GM23338 (cell line): Measurements from ENCODE around the gene EFNB2. TPM values are rescaled to one million over a fixed set of nuclear protein-coding genes. Genes with fewer than 3 reads are reported as not detected.

Experiments used
- ATAC-seq: fragments of 200-7000 bp; cut with Tn5 transposase; 3 replicates; pipeline ENCODE4 v1.9.1; 2020
- DNase-seq: peaks from one replicate; pipeline ENCODE4 v3.0.0-alpha.2; 2015; ENCODE audit warnings: low spot score
- H2AFZ ChIP-seq: fragments of 200-600 bp; sonication (generic); 2 replicates; pipeline ENCODE4 v1.8.0; 2016; ENCODE audit warnings: antibody characterized with exemption, mild to moderate bottlenecking, moderate library complexity
- H3F3A ChIP-seq: fragments of 200-600 bp; sonication (generic); replicated peaks from 2 replicates; pipeline ENCODE4 v1.8.0; 2017; ENCODE audit warnings: antibody characterized with exemption, mixed run types, low read depth
- H3K27ac ChIP-seq: fragments of 200-600 bp; sonication (generic); 2 replicates; pipeline ENCODE4 v1.6.1; 2016; ENCODE audit warnings: low read depth
- H3K27me3 ChIP-seq: fragments of 200-600 bp; sonication (generic); 2 replicates; pipeline ENCODE4 v1.8.0; 2016; ENCODE audit warnings: mild to moderate bottlenecking, mixed run types, moderate library complexity; ENCODE audit not compliant: insufficient read depth
- H3K36me3 ChIP-seq: fragments of 200-600 bp; sonication (generic); 2 replicates; pipeline ENCODE4 v1.8.0; 2016; ENCODE audit warnings: mild to moderate bottlenecking; ENCODE audit not compliant: insufficient read depth
- H3K4me1 ChIP-seq: fragments of 200-600 bp; sonication (generic); 2 replicates; pipeline ENCODE4 v1.8.0; 2016; ENCODE audit warnings: mild to moderate bottlenecking, moderate library complexity; ENCODE audit not compliant: insufficient read depth
- H3K4me2 ChIP-seq: fragments of 200-600 bp; sonication (generic); 2 replicates; pipeline ENCODE4 v1.7.1; 2017; ENCODE audit warnings: mixed run types
- H3K4me3 ChIP-seq: fragments of 200-600 bp; sonication (generic); 2 replicates; pipeline ENCODE4 v1.6.1; 2016; ENCODE audit warnings: mixed run types
- H3K79me2 ChIP-seq: fragments of 200-600 bp; sonication (generic); replicated peaks from 2 replicates; pipeline ENCODE4 v1.8.0; 2017; ENCODE audit warnings: mild to moderate bottlenecking; ENCODE audit not compliant: insufficient read depth
- H3K9me2 ChIP-seq: fragments of 200-600 bp; sonication (generic); 2 replicates; pipeline ENCODE4 v1.8.0; 2017; ENCODE audit not compliant: insufficient read depth
- H4K20me1 ChIP-seq: fragments of 200-600 bp; sonication (generic); replicated peaks from 2 replicates; pipeline ENCODE4 v1.8.0; 2017; ENCODE audit warnings: mild to moderate bottlenecking; ENCODE audit not compliant: insufficient read depth
- H3K27ac Mint-ChIP-seq: 2 replicates; pipeline ENCODE4 v1.8.0; 2020; ENCODE audit warnings: inconsistent platforms, mild to moderate bottlenecking, moderate library complexity, mixed read lengths
- H3K27me3 Mint-ChIP-seq: 3 replicates; pipeline ENCODE4 v1.8.0; 2022; ENCODE audit warnings: low read depth, mild to moderate bottlenecking, moderate library complexity, mixed read lengths, inconsistent platforms; ENCODE audit not compliant: insufficient read depth, poor library complexity
- H3K36me3 Mint-ChIP-seq: 3 replicates; pipeline ENCODE4 v1.8.0; 2021; ENCODE audit warnings: low read depth, mild to moderate bottlenecking, inconsistent platforms, moderate library complexity, mixed read lengths
- H3K4me1 Mint-ChIP-seq: 3 replicates; pipeline ENCODE4 v1.8.0; 2020; ENCODE audit warnings: mild to moderate bottlenecking, inconsistent platforms, mixed read lengths
- H3K4me3 Mint-ChIP-seq: 3 replicates; pipeline ENCODE4 v1.8.0; 2021; ENCODE audit warnings: moderate library complexity, mild to moderate bottlenecking, inconsistent platforms, mixed read lengths
- H3K9me3 Mint-ChIP-seq: 3 replicates; pipeline ENCODE4 v1.8.0; 2020; ENCODE audit warnings: moderate library complexity, mild to moderate bottlenecking, inconsistent platforms, mixed read lengths
- CREB1 ChIP-seq: fragments of 250-450 bp; sonication (Bioruptor Pico); IDR thresholded peaks from 2 replicates; pipeline ENCODE4 v1.5.0; 2020; ENCODE audit warnings: low read depth, mild to moderate bottlenecking, moderate library complexity
- CTCF ChIP-seq, 2 experiments: fragments of 200-600 bp in 1 of 2; sonication (generic) in 1 of 2; conservative IDR thresholded peaks; 2 replicates each; pipeline versions ENCODE4 v1.5.1 to v1.6.1; 2016 to 2017; ENCODE audit warnings: antibody characterized with exemption in 2 of 2, low read depth in 2 of 2, mild to moderate bottlenecking in 2 of 2, moderate library complexity in 1 of 2
- ETS1 ChIP-seq: IDR thresholded peaks from 2 replicates; pipeline ENCODE4 v1.6.1; 2016; ENCODE audit warnings: antibody characterized with exemption
- EZH2 ChIP-seq: fragments of 200-600 bp; sonication (generic); IDR thresholded peaks from one replicate; pipeline ENCODE4 v1.8.0; 2017; ENCODE audit warnings: antibody characterized with exemption, mild to moderate bottlenecking, low read depth; ENCODE audit not compliant: unreplicated experiment
- EZH2phosphoT487 ChIP-seq: fragments of 200-600 bp; sonication (generic); IDR thresholded peaks from one replicate; pipeline ENCODE4 v1.8.1; 2018; ENCODE audit warnings: antibody characterized with exemption; ENCODE audit not compliant: unreplicated experiment
- JUNB ChIP-seq: IDR thresholded peaks from one replicate; pipeline ENCODE4 v1.6.1; 2016; ENCODE audit warnings: antibody characterized with exemption; ENCODE audit not compliant: unreplicated experiment
- POLR2AphosphoS5 ChIP-seq: IDR thresholded peaks from 2 replicates; pipeline ENCODE4 v1.6.1; 2016; ENCODE audit warnings: antibody characterized with exemption, low read depth
- REST ChIP-seq: IDR thresholded peaks from one replicate; pipeline ENCODE4 v1.6.1; 2018; ENCODE audit warnings: antibody characterized with exemption; ENCODE audit not compliant: unreplicated experiment
- ZNF462 ChIP-seq: fragments of 250-450 bp; sonication (Bioruptor Pico); IDR thresholded peaks from 2 replicates; pipeline ENCODE4 v1.5.0; 2020; ENCODE audit warnings: mild to moderate bottlenecking, moderate library complexity
- polyA plus RNA-seq: library from polyadenylated mRNA; unstranded; fragments of >200 nt; fragmentation: Nextera tagmentation; extraction: Ambion mirVana; gene quantifications from 2 replicates; pipeline ENCODE4 v1.2.1, GENCODE V29; 2016
- total RNA-seq: library from RNA; depleted of rRNA; stranded (reverse); fragments of >200 nt; shearing (Covaris generic); gene quantifications from 2 replicates; pipeline ENCODE4 v1.2.3, GENCODE V29; 2014

Gene EFNB2
- total and polyA plus RNA-seq, 2 experiments from 2014 or later = 5.7 to 10.9 TPM

- TF ChIP-seq CTCF (conservative IDR thresholded peaks at IDR 0.05; ENCODE audit: low read depth in 2 of 2) (no peak), JUNB (no peak)
These were observed 63.4 kb downstream of the EFNB2 start (continued) for GRCh38 chr13:106471957-106472543.

GRCh38 chr13:106470576-106470975 lies 64.9 kb downstream of the EFNB2 start:
- H3K27ac Mint-ChIP-seq = no peak overlapping the region
- H3K9me2 ChIP-seq = peaks cover 4% of the 10 kb centered on the region; the same call in 1 of the 2 replicates
- H3K4me3 Mint-ChIP-seq = no peak overlapping the region
- no peak overlapping the region for H3K4me2 ChIP-seq
- no peaks in the 10 kb centered on the region for H3K36me3 Mint-ChIP-seq
- peaks cover 20% of the 10 kb centered on the region for H3K4me1 ChIP-seq
- no peak overlapping the region for H3K27ac ChIP-seq
- DNase-seq (no peak), ATAC-seq (no peak)
- H3K9me3 Mint-ChIP-seq = no peaks in the 10 kb centered on the region; the same call in 2 of the 3 replicates
- no peak overlapping the region for H3K4me3 ChIP-seq
- H3K36me3 ChIP-seq = no peaks in the 10 kb centered on the region
- peaks cover 24% of the 10 kb centered on the region for H3K4me1 Mint-ChIP-seq
- H3K79me2 ChIP-seq = no peaks in the 10 kb centered on the region
- H2AFZ ChIP-seq = no peak overlapping the region
- H4K20me1 ChIP-seq = no peaks in the 10 kb centered on the region
- H3K27me3 ChIP-seq = no peaks in the 10 kb centered on the region
- H3K27me3 Mint-ChIP-seq = peaks cover 9% of the 10 kb centered on the region
- H3F3A ChIP-seq = no peaks in the 10 kb centered on the region
- TF ChIP-seq CTCF (conservative IDR thresholded peaks at IDR 0.05; ENCODE audit: low read depth in 2 of 2) (no peak), REST (no peak), ZNF462 (CRISPR knock-in tag) (no peak), EZH2phosphoT487 (no peak), JUNB (no peak), POLR2AphosphoS5 (no peak), CREB1 (CRISPR knock-in tag) (no peak), ETS1 (no peak), EZH2 (no peak)
